PFSK-1 (cell line): ENCODE data around the gene SIL1.

ENCODE experiments used
- TAF1 ChIP-seq: IDR thresholded peaks from 2 replicates; pipeline ENCODE4 v1.6.1; 2012; ENCODE audit warnings: low read length, control low read depth, borderline replicate concordance; ENCODE audit not compliant: insufficient read depth
- TF ChIP-seq, protein P1 (sequence below), 2 experiments: IDR thresholded peaks; 2 replicates each; pipeline versions ENCODE4 v1.6.1 to v1.8.0; 2011 to 2012; ENCODE audit warnings: low read depth in 2 of 2, low read length in 2 of 2, control low read depth in 1 of 2, inconsistent platforms in 1 of 2, mild to moderate bottlenecking in 1 of 2, moderate library complexity in 1 of 2; ENCODE audit not compliant: insufficient read depth in 1 of 2

DNA sequence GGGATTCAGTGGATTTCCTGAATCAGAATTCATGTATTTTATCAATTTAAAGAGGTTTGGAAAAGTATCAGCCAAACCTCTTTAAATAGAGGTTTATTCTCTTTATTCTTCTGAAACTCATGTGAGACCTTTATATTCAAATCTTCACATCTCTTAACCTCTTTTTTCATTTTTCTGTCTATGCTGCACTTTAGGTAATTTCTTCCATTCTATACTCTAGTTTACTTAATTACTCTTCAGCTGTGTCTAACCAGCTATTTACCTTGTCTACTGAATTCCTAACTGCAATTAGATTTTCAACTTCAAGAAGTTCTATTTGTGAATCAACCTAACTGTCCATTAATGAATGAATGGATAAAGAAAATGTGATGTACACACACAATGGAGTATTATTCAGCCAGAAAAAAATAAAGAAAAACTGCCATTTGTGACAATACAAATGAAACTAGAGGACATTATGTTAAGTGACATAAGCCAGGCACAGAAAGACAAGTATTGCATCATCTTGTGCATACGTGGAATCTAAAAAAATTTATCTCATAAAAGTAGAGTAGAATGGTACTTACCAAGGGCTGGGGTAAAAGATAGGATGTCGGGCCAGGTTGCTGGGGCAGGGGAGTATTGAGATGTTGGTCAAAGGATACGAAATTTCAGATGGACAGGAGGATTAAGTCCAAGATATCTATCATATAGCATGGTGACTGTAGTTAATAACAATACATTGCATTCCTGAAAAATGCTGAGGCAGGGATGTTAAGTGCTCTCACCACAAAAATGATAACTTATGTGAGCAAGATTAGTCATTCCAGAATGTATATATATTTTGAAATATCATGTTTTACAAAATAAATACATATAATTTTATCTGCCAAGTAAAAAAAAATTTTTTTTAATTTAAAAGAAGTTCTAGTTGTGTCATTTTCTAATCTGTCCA lies 193.5 kb downstream of the SIL1 start:
- no peak for TF ChIP-seq TAF1
- TF ChIP-seq, protein P1, sequence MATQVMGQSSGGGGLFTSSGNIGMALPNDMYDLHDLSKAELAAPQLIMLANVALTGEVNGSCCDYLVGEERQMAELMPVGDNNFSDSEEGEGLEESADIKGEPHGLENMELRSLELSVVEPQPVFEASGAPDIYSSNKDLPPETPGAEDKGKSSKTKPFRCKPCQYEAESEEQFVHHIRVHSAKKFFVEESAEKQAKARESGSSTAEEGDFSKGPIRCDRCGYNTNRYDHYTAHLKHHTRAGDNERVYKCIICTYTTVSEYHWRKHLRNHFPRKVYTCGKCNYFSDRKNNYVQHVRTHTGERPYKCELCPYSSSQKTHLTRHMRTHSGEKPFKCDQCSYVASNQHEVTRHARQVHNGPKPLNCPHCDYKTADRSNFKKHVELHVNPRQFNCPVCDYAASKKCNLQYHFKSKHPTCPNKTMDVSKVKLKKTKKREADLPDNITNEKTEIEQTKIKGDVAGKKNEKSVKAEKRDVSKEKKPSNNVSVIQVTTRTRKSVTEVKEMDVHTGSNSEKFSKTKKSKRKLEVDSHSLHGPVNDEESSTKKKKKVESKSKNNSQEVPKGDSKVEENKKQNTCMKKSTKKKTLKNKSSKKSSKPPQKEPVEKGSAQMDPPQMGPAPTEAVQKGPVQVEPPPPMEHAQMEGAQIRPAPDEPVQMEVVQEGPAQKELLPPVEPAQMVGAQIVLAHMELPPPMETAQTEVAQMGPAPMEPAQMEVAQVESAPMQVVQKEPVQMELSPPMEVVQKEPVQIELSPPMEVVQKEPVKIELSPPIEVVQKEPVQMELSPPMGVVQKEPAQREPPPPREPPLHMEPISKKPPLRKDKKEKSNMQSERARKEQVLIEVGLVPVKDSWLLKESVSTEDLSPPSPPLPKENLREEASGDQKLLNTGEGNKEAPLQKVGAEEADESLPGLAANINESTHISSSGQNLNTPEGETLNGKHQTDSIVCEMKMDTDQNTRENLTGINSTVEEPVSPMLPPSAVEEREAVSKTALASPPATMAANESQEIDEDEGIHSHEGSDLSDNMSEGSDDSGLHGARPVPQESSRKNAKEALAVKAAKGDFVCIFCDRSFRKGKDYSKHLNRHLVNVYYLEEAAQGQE (IDR thresholded peaks at IDR 0.05; ENCODE audit: insufficient read depth in 1 of 2, low read depth in 2 of 2, low read length in 2 of 2), result no peak
